Bronchial epithelial cell (primary cell): ENCODE measurements around the gene ZPLD1. TPM values are rescaled to one million over a fixed set of nuclear protein-coding genes. Genes with fewer than 3 reads are reported as not detected.

ENCODE experiments used
- DNase-seq: peaks from one replicate; pipeline ENCODE4 v3.0.0-alpha.2; 2010; ENCODE audit warnings: low read depth
- FAIRE-seq: peaks from 2 replicates; lab custom pipeline; 2011; peaks lifted over from hg19 to GRCh38; lab: Jason Lieb, UNC
- H3K27me3 ChIP-seq: 2 replicates; pipeline ENCODE4 v1.5.1; 2011; ENCODE audit warnings: low read length; ENCODE audit not compliant: control insufficient read depth, insufficient read depth
- H3K36me3 ChIP-seq: 2 replicates; pipeline ENCODE4 v1.5.1; 2011; ENCODE audit warnings: low read length; ENCODE audit not compliant: control insufficient read depth, insufficient read depth
- H3K4me3 ChIP-seq: 2 replicates; pipeline ENCODE4 v1.5.1; 2011; ENCODE audit warnings: mild to moderate bottlenecking, low read depth, low read length, control low read depth
- total RNA-seq: library from RNA; depleted of rRNA; stranded (reverse); fragments of >200 nt; gene quantifications from 2 replicates; pipeline ENCODE4 v1.2.1, GENCODE V29; 2014
- TF ChIP-seq, protein P1 (sequence below): IDR thresholded peaks from 2 replicates; pipeline ENCODE4 v1.5.1; 2011; ENCODE audit warnings: mild to moderate bottlenecking, moderate library complexity, low read length, control low read depth, inconsistent platforms; ENCODE audit not compliant: insufficient read depth, severe bottlenecking

ZPLD1 gene
- total RNA-seq, 1 donor from 2014 or later, result 3.9 TPM

DNA sequence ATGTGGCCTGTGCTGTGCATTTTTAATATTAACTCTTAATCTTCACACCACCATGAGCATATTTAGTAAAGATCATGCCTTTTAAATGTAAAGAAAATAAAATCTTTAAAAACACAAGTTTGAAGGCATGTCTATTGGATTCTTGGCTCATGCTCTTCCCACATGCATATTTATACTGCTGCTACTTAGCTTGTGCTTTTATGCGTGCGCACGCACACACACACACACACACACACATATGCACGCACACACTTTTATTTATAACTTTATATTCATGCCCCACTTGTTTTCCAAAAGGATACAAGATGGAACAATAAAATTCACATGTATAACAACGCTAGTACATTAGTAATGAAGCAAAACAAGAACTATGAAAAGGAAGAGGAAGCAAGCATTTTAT, 36.1 kb upstream of the ZPLD1 start:
- H3K27me3 ChIP-seq, result no peaks in the 10 kb centered on the region
- DNase-seq (no peak), FAIRE-seq (no peak)
- no peaks in the 10 kb centered on the region for H3K36me3 ChIP-seq
- H3K4me3 ChIP-seq, result no peak overlapping the region
- TF ChIP-seq, protein P1, sequence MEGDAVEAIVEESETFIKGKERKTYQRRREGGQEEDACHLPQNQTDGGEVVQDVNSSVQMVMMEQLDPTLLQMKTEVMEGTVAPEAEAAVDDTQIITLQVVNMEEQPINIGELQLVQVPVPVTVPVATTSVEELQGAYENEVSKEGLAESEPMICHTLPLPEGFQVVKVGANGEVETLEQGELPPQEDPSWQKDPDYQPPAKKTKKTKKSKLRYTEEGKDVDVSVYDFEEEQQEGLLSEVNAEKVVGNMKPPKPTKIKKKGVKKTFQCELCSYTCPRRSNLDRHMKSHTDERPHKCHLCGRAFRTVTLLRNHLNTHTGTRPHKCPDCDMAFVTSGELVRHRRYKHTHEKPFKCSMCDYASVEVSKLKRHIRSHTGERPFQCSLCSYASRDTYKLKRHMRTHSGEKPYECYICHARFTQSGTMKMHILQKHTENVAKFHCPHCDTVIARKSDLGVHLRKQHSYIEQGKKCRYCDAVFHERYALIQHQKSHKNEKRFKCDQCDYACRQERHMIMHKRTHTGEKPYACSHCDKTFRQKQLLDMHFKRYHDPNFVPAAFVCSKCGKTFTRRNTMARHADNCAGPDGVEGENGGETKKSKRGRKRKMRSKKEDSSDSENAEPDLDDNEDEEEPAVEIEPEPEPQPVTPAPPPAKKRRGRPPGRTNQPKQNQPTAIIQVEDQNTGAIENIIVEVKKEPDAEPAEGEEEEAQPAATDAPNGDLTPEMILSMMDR, result no peak

DNA sequence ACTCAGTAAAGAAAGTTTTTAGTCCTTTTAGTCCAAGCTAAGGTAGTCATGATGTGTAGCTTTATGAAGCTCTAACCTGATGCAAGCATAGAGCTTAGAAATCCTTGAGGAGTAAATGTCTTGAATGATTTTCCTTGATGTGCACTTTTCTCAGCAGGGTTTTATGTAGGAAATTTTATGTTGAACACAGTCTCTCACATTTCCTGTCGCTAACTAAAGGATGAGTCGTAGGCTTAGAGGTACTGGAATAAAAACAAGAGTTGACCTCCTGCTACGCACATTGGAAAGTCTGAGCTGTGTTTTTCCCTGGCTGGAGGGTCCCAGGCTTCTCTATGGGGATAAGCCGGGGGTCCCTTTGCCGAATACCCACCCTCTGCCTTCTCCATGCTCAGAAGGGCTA, 34.7 kb upstream of the ZPLD1 start:
- Histone ChIP-seq H3K36me3 (no peaks in the 10 kb centered on the region), H3K4me3 (no peak overlapping the region), H3K27me3 (no peaks in the 10 kb centered on the region)
- FAIRE-seq (peak; percentile 58), DNase-seq (peak; percentile 52)
- TF ChIP-seq, protein P1, result no peak

DNA sequence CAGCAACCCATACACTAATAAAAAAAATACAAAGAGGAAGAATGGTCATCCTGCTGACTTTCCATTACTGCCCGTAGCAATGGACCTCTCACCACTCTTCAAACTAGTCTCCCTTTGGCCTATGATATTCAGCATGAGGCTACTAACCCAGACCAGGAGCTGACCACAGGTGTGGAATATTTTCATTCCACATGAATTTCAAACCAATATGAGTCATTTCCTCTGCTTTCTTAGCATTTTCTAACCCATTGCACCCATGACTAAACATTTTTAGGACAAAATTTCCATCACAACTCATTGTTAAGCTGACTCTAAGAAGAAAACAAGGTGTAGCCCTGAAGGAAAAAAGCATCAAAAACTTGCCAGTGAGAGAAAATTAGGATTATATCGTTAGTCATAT, 34.0 kb upstream of the ZPLD1 start:
- no peak overlapping the region for H3K4me3 ChIP-seq
- H3K36me3 ChIP-seq, result no peaks in the 10 kb centered on the region
- H3K27me3 ChIP-seq, result no peaks in the 10 kb centered on the region
- peak; percentile 86 for DNase-seq
- TF ChIP-seq, protein P1, result no peak
- no peak for FAIRE-seq

DNA sequence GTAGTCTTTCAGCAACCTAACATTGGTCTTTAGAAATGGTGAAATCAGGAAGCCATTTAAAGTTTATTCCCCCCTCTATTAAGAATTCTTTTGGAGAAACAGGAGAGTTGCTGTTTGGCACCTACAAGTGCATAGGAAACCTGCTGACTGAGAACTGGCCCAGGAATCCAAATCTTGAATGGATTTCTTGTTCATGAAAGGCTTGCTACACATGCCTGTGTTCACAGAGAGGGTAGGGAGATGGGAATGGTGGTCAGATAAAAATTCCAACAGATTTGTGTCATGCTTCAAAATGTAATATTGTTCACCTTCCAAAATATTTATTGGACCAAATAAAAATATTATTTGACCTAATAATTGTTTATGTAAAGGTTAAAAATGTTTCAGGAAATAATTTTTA, 24.2 kb upstream of the ZPLD1 start:
- FAIRE-seq, result no peak
- H3K4me3 ChIP-seq, result no peak overlapping the region
- TF ChIP-seq, protein P1, result no peak
- DNase-seq, result no peak
- H3K27me3 ChIP-seq, result no peaks in the 10 kb centered on the region
- no peaks in the 10 kb centered on the region for H3K36me3 ChIP-seq

DNA sequence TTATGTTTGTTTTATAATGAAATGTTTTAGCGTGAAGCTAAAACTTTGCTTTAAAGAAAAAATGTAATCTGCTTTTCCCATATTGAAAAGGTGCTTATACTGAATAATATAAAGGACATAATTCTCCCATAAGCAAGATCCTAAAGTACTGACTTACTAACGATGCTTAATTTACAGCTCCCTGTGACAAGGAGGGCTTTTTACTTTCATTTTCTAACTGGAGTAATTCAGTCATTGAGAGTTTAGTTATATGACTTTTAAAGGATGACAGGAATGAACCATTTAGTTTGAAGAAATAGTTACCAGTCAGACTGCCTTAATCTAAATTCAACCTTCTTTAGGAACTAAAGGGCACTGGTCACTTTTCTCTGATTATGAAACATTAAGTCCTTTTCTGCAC, 19.3 kb upstream of the ZPLD1 start:
- Histone ChIP-seq H3K27me3 (no peaks in the 10 kb centered on the region), H3K36me3 (no peaks in the 10 kb centered on the region), H3K4me3 (no peak overlapping the region)
- TF ChIP-seq, protein P1, result no peak
- FAIRE-seq, result no peak
- peak; percentile 4 for DNase-seq

DNA sequence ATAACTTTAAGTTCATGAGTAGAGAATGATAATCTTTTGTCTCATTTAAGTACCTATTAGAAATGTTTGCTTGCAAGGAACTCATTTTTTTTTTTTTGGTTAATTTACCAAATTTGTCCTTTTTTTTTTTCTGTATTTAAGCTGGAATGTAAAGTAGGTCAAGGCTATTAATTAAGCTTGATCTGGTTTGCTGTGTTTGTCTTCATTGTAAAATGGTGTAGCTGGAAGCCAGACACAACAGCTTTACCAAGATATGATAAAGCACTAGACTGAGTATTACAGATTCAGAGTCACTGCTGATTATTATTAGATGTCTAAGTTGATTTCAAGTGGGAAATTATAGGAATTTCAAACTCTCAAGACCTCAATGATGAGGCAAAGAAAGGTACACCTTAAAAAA, 15.0 kb upstream of the ZPLD1 start:
- Histone ChIP-seq H3K4me3 (no peak overlapping the region), H3K36me3 (no peaks in the 10 kb centered on the region), H3K27me3 (no peaks in the 10 kb centered on the region)
- FAIRE-seq (no peak), DNase-seq (no peak)
- TF ChIP-seq, protein P1, result no peak
